GM12865 (cell line): Measurements from ENCODE around the gene SRSF12.

Experiments
- DNase-seq: peaks from one replicate; pipeline ENCODE4 v3.0.0; 2010; ENCODE audit warnings: low read depth
- H3K4me3 ChIP-seq: 2 replicates; pipeline ENCODE4 v1.5.1; 2011; ENCODE audit warnings: mild to moderate bottlenecking, low read depth, low read length, control low read depth
- TF ChIP-seq, protein P1 (sequence below): IDR thresholded peaks from 2 replicates; pipeline ENCODE4 v1.5.1; 2011; ENCODE audit warnings: low read length, control low read depth, low read depth, inconsistent platforms; ENCODE audit not compliant: insufficient read depth; ENCODE audit errors: missing control alignments

SRSF12 gene

DNA sequence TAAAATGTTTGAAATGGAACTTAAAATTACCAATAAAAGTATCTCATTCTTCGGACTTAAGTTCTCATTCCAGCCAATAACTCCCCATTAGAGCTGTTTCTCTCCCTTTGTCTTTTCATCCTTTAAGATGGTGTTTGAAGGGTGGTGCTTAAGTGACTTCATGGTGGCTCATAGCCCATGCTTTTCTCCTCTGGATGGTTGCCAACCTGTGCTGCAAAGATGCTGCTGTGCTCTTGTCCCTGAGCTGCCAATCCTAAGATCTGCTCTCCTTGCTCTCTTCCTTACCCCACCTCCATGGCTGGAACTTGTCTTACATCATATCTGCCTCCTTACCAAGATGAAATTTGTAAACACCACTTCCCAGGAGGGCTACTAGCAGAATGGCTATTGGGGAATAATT is 68.9 kb downstream of the SRSF12 start:
- H3K4me3 ChIP-seq = no peak overlapping the region
- DNase-seq = no peak
- TF ChIP-seq, protein P1, sequence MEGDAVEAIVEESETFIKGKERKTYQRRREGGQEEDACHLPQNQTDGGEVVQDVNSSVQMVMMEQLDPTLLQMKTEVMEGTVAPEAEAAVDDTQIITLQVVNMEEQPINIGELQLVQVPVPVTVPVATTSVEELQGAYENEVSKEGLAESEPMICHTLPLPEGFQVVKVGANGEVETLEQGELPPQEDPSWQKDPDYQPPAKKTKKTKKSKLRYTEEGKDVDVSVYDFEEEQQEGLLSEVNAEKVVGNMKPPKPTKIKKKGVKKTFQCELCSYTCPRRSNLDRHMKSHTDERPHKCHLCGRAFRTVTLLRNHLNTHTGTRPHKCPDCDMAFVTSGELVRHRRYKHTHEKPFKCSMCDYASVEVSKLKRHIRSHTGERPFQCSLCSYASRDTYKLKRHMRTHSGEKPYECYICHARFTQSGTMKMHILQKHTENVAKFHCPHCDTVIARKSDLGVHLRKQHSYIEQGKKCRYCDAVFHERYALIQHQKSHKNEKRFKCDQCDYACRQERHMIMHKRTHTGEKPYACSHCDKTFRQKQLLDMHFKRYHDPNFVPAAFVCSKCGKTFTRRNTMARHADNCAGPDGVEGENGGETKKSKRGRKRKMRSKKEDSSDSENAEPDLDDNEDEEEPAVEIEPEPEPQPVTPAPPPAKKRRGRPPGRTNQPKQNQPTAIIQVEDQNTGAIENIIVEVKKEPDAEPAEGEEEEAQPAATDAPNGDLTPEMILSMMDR = no peak

DNA sequence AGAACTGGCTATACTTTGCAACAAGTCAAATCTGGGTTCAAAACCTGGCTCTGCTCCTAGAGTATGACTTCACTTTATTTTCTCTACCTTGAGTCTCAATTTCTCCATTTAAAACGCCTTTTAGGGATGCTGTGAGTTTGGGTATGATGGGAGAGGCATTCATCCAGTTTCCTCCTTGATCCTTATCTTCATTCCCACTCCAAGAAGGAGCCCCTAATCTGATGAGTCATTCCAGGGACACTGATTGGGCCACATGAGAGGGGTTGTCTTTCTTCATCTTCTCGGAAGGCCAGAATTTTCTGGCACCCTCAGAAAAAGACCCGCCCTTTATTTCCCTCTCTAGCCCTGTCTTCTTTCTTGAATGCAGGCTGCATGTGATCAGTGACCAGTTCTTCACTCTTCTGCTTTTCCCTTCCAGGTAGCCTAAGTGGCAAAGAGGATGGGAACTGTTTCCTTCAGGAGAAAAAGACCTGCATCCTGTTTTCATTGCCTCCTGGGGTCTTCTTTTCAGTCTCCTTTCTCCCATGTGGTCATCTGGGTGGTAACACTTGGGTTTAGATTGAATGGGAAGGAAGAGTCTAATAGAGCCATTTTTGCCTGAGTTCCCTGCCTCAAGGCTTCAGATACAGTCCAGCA is 69.5 kb downstream of the SRSF12 start:
- TF ChIP-seq, protein P1 = no peak
- DNase-seq = no peak

DNA sequence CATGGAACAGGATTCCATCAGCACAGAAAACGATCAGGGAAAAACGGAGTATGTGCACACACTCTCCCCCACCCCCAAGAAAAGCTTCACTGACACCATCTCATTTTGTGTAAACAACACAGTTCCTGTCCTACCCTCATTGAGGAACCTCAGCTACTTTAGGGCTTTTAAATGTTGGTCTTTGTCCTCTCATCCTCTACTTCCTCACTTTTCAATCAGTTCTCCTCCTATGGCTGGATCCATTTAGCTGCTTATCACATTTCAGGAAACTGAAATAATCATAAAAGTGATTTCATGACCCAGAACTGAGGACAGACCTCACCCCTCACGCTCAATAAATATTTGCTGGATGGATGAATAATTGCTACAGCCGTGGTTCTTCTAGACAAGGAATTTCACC is 70.4 kb downstream of the SRSF12 start:
- no peak for DNase-seq
- no peak overlapping the region for H3K4me3 ChIP-seq
- TF ChIP-seq, protein P1 = no peak

More for the DNA sequence above, 69.5 kb downstream of the SRSF12 start:
- no peak overlapping the region for H3K4me3 ChIP-seq
